ENCODE measurements around the gene PCYOX1L.
A peak's percentile ranks its signal among the peaks of the same experiment; 100 is the strongest.

Gene PCYOX1L

GRCh38 chr5:149408252-149409099, 50.6 kb downstream of the PCYOX1L start:
- DNase-seq = no peak

- no peak for DNase-seq
Observed at GRCh38 chr5:149409268-149409948, 51.6 kb downstream of the PCYOX1L start.

- DNase-seq = no peak
Observed at GRCh38 chr5:149410071-149410470, 52.2 kb downstream of the PCYOX1L start.

- DNase-seq = no peak
Observed at GRCh38 chr5:149410721-149411432, 53.0 kb downstream of the PCYOX1L start.

GRCh38 chr5:149411738-149412519, 54.1 kb downstream of the PCYOX1L start:
- no peak for DNase-seq

GRCh38 chr5:149412783-149413476, 55.1 kb downstream of the PCYOX1L start:
- DNase-seq = no peak

- no peak for DNase-seq
Observed at GRCh38 chr5:149413477-149414210, 55.8 kb downstream of the PCYOX1L start.

- peak; percentile 35 for DNase-seq
Observed at GRCh38 chr5:149414405-149415065, 56.7 kb downstream of the PCYOX1L start.

- peak; percentile 69 for DNase-seq
Observed at GRCh38 chr5:149415066-149415967, 57.5 kb downstream of the PCYOX1L start.

GRCh38 chr5:149416987-149417710, 59.3 kb downstream of the PCYOX1L start:
- DNase-seq = no peak

GRCh38 chr5:149417711-149418368, 60.0 kb downstream of the PCYOX1L start:
- no peak for DNase-seq

- no peak for DNase-seq
Observed at GRCh38 chr5:149418910-149419531, 61.2 kb downstream of the PCYOX1L start.
